Stimulated activated naive CD4-positive, alpha-beta T cell (primary cell): ENCODE data around the gene CCDC196.

ENCODE experiments used
- DNase-seq, 6 experiments: peaks; one replicate each; lab custom pipeline; 2025; lab: John Stamatoyannopoulos, UW

Gene CCDC196, protein sequence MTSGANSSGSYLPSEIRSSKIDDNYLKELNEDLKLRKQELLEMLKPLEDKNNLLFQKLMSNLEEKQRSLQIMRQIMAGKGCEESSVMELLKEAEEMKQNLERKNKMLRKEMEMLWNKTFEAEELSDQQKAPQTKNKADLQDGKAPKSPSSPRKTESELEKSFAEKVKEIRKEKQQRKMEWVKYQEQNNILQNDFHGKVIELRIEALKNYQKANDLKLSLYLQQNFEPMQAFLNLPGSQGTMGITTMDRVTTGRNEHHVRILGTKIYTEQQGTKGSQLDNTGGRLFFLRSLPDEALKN

DNA sequence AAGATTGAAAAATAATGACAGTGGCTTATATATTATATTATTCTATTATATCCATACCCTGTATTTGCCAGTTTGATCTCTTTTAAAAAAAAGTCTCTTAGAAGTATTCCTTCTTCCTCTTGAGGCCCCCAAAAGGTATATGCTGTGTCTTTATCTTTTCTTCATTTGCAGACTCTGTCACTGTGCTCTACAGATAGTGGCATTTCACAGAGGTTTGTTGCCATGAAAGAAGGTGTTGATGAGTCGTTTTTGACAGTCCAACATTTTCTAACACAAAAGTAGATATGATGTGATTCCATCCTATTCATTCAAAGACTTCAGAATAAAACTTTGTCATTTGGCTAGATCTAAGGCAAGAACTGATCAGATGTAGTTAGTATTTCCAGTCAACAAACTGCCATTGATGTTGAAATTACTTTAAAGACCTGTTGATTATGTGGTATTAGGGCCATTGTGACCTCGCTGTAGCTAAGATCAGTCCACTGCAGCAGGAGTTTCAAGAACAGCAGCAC is at the start of gene CCDC196:
Gene CCDC196 (plus strand): TSS at position 462 of the 512 bp plus-strand sequence. CDS start 132 bp downstream, outside the sequence.
- no peak for DNase-seq

DNA sequence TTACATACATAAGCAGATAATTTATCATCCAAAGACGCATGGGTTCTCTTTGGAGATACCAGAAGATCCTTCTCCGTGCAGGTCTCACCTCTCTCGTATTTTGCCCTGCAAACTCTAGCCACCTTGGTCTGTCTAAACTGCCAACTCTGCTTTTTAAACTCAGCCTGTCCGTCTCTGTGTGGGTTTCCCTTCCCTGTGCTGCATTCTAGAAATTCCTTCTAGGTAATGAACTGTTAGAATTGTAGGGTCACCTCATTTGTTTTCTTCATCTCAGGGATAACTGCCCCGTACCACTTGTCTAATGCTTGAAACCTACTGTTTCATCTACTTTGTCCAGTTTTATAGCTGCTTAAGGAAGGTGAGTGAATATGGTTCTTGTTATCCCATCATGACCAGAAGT is 45.4 kb upstream of the CCDC196 start:
- no peak for DNase-seq

DNA sequence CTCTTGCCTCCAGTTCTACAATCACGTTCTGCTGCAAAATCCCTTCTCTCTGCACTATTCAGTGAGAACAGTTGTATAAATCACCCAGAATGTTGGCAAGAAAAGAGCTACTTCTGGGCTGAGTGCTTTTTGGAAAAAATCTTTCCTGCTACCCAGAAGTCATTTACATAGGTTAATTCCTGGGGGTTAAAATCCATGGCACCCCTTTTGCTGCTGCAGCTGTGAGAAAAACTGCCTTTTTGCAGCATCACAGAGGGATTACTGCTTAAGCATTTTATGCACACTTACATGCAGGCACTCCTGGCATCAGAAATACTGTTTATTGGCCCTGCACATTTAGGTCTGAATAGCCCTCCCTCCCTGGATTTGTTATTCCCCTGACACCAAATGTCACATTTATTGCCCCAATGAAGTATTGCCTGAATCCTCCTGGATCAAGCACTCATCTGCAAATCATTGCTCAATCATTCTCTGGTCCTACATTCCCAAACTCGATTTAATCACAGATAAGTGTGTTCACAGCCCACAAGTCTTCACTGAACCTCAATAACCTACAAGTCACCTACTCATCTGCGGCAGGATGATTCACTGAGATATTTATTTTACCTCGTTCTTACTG is 43.1 kb upstream of the CCDC196 start:
- DNase-seq, result no peak

DNA sequence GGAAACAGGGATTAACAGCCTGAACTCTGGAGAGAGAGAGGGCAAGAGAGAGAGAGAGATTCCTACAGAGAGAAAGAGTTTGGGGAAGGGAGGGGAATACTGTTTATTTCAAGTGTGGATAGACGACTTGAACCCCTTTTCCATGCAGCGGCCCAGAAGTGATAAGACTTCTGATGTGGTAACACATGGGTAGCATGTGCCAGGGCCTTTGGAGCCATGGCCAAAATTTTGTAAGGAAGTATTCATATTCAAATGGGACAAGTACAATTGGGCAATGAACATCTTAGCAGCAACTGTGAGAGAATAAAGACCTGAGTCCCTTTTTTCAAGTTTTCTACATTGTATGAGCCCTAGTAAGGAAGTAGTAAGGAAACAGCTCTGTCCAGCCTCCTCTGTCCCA is 42.4 kb upstream of the CCDC196 start:
- no peak for DNase-seq

DNA sequence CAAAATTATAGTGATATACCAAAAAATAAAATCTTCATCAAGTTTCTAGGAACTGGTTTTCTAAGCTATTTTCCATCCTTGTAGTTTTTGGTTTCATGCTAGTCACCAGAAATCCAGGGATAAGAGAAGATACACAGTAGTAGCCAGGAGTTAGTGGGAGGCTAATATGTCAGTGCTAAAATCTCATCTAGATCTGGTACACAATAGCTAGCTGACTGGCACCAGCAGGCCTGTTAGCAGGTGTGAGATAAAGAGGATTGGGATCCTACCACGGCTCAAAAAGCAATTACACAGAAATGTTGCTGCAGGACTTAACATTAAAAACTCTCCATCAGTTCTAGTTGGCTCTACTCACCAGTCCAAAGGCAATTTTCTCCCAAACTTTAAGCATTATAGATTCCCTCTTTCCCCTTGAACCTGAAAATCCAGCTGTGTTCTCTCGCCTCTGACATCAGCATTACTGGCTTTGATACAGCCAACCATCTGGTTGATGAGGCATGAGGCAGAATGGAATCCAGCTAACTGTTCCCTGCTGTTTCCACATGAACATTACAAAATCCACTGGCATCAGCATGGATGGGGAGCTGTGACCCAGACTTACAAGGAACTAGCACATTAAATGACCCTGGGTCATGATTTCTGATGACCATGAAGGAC is 41.8 kb upstream of the CCDC196 start:
- no peak for DNase-seq

DNA sequence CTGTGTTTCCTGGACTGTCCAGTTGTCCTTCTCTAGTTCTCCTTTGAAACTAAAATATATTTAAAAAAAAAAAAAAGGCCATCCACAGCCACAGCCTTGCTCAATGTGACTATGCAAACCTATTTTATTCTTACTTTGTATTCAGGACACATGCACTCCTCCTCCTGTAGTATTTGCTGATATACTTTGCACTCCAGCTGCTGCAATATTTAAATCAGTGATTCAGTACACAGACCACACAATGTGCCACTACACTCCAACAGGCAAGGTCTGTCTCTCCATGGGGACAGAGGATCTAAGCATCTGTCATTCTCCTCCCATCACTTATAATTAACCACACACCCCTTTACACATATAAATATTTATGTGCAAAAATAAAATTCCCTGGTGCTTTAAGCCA is 40.2 kb upstream of the CCDC196 start:
- no peak for DNase-seq

DNA sequence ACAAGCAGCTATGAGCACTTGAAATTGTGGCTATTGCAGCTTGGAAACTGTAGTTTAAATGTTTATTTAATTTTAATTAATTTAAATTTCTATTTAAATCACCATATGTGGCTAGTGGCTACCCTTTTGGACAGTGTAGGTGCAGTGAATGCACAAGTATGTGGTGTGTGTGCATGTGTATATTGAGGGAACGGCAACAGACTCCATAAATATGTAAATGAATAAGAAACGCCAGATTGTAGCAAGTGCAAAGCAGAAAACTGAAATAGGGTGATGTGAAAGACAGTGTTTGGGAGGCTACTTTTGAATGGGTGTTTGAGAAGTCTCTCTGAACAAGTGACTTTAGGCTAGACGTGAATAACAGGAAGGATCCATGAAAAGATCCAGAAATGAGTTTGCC is 32.7 kb upstream of the CCDC196 start:
- no peak for DNase-seq

DNA sequence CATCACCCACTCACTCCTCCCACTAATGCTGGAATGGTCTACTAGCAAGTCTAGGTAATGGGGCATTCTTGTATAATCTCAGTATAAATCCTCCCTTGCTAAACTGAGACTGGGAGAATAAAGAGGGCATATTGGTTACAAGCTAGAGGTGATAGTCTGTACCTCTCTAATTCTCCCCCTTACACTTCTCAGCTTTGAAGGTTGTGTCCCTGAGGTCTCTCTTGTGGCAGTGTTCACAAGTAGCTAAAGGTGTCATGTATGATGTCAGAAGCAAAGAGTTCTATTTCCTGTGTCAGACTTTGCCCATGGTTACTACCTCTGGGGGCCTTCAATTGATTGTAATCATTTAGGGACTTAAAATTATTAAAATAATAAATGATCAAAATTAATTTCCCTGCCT is 26.6 kb upstream of the CCDC196 start:
- DNase-seq, result no peak

DNA sequence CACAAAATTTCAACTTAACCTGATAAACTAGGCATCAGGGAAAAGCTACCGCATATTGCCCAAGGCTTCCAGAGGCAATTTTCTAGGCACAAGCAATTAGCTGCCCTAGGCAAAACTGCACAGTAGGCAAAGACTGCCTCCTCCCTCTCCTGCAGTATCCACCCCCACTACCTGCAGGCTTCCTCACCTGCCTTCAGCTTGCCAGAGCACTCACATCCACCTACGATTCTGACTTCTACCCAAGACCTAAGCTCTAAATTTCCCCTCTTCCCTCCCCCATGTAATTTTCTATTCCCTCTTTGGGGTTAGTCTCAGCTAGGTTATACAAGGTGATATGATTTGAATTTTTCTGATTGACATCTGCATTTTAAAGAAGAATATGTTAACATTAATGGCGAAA is 21.9 kb upstream of the CCDC196 start:
- DNase-seq, result no peak

DNA sequence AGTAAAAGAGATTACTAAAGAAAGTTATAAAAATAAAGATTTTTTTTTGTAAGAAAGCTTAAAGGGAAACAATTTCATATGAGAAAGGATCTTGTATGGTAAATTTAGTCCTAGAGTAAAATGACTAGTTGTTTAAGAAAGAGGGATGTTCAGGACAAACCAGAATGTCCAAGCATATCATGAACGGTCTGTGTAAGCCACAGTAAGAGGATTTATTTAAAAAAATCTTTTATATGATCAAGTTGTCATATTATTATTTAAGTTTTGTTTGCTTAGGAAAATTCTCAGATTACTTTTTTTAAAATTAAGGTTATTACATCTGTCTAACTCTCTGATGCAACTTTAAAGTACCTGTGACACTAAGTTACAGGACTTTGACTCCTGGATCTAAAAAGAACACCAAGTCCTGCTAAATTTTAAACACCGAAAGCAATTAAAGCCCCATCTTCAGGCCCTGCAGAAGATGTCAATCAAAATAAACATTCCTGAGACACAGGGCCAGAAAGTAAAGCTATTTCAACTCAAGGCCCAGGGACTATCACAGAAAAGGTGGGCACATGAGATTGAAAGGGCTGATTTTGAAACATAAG is 17.3 kb upstream of the CCDC196 start:
- no peak for DNase-seq

DNA sequence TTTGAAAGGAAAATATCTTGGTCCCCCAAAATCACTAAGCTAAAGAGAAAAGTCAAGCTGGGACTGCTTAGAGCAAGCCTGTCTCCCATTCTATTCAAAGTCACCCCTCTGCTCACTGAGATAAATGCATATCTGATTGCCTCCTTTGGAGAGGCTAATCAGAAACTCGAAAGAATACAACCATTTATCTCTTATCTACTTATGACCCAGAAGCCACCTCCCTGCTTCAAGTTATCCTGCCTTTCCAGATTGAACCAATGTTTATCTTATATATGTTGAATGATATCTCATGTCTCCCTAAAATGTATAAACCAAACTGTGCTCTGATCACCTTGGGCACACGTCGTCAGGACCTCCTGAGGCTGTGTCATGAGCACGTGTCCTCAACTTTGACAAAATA is 14.6 kb upstream of the CCDC196 start:
- DNase-seq, result no peak

DNA sequence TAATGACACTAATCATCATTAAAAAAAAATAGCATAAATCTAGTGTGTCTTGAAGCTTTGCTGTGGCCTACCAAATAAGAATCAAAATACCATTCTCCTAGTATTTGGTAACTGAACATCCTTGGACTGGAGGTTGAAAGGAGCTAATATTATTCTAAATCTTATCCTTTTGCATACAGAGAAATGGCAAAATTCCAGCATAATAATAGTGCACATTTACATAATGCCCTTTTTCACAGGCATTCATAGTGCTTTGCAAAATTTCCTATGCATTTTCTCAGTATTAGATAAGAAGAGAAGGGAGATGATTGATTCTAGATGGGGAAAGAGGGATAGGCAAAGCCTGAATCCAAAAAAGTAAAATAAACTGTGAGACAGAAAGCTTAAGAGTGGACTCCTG is 13.9 kb upstream of the CCDC196 start:
- no peak for DNase-seq

DNA sequence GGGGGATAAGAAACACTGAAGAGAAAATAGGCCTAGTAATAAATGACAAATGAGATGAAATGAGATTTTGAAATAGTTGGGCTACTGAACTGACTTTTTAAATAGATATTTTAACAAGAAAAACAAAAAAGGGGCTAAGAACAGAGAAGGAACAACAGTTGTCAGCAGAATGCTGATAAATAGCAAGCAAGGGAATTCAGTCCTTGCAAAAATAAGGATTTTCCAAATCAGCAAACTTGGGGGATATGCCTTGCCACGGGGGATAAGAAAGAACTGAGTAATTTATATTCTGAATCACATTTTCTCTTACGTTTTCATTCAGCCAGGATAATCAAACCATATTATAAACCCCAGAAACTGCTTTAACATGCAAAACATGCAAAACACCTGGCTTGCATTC is 12.9 kb upstream of the CCDC196 start:
- no peak for DNase-seq

DNA sequence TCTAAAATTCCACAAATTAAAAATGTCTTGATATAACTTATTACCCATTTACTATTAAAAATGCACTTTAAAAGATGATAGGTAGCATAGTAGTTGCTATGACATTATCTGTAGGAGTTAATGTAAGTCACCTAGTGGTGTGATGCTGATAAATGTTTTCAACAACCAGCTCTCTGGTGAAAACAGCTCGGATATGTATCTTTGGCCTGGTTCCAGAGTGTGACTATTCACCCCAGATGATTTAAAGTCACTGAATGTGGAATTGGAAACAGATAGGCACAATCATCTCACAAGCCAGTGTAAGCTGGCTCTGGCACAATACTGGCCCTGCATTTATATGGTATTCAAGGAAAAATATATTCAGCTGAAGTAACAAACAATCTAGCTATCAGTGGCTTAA is 9.2 kb upstream of the CCDC196 start:
- no peak for DNase-seq

DNA sequence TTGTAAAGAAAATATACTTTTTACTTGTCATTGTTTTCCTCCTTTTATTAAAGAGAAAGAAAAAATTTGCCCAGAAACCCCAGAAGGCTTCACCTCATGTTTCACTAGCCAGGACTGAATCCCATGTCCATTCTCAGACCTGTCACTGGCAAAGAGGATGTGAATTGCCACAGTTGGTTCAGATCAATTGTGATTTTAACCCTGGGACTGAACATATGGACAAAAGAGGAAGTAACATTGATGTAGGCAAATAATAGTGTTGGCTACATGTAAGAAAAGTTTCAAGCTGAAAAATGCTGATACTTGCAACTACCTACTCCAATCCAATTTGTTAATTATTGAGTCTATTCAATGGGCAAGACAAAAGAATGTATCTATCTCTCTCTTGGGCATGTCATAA is 8.6 kb upstream of the CCDC196 start:
- DNase-seq, result no peak

DNA sequence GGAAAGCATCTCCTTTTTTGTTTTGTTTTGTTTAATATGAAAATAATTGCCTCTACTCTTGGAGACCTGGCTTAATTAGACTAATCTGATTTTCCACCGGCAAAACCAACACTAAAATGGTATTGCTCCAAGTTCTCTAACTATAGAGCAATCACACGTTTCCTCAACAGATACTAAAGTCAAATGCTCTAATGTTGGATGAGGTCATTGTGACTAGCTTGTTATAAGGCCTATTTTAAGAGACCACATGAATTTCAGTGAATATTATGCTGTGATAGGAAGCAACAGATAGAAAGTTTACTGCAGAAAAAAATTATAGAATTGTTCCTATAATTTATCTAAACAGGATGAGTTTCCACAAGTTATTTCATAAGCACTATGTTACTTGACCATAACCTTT is 3.3 kb upstream of the CCDC196 start:
- DNase-seq, result no peak

DNA sequence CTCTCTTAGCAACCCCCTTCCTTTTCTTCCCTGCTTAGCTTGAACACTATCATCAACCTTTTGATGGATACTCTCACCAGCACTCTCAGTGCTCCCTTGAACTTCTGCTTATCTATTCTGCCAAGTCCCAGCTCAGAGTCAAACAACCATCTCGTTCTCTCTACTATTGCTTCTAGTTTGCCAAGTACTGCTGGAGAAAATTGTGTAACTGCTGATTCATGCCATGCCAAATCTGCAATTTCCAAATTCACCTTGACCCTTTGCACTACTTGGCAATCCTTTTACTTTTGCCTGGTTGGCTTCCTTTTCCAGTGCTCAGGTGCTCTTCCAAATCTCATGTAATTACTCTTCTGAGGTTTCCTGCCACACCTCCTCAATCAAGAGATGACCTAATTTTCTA is 2.8 kb upstream of the CCDC196 start:
- DNase-seq, result no peak

DNA sequence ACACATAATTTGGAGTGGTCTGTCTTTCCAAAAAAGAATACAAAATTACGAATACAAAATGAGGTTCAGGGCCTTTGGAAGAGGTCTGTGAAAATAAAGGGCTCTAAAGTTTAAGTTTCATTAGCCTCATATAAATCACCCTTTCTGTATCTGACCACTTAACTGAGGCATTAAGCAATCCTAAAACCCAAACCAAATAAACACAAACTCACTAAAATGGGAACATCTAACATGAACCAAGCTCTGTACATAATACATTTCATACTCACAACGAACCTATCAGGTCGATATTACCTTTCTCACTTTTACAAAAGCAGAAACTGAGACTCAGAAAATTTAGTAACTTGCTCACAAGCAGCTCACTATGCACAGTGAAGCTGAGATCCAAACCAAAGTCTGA is 1.1 kb upstream of the CCDC196 start:
- DNase-seq, result no peak

DNA sequence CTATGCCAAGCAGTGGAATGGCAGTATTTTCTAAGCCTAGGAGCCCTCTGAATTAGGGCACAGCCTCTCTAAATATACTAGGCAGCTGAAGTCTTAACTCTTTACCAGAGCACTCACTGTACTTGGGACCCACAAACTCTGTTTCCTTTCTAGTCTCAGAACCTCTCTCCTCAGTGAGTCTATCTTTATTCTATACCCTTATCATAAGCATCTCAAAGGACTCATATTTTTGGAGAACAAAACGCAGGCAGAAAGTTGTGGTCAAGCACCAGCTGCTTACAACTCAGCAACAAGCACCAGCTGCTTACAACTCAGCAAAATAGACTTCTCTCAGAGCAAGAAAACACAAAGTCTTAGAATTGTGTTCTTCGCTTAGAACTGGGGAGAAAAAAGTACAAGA is 993 bp downstream of the CCDC196 start:
- DNase-seq, result no peak

DNA sequence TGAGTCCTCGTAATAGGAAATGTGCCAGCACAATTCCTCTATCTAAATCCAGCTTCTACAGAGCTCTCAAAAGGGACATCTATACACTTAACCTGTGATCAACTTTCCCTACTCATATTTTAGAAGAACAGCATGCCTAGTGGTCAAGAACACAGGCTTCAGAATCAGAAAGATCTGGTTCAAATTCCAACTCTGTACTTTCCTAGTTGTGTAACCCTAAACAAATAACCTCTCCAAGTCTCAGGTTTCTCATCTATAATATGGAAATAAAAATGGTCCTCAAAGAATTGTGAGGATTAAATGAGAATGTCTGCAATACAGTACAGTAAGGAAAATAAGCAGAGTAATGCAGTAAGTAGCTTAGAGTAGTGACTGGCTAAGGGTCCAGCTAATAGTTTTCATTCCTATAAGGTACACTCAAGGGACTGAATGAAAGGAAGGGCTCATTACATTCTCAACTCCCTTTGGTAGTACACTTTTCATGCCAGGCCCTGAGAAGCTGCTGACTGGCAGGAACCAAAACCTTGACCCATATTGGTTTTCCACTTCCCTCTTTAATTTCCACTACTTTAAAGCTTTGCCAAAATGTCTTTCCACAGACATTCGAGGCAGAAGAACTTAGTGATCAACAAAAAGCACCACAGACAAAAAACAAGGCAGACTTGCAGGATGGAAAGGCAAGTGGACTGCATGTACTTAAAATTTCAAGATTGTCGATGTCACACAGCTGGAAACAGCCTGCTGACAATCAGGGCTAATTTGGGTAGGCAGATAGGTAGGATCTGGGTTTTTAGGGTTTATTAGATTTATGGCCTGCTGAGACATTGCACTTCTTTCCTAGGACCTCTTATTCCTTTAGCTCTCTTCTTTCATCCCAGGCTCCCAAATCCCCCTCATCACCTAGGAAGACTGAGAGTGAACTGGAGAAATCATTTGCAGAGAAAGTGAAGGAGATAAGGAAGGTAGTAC is 4.3 kb downstream of the CCDC196 start:
- DNase-seq, result no peak

DNA sequence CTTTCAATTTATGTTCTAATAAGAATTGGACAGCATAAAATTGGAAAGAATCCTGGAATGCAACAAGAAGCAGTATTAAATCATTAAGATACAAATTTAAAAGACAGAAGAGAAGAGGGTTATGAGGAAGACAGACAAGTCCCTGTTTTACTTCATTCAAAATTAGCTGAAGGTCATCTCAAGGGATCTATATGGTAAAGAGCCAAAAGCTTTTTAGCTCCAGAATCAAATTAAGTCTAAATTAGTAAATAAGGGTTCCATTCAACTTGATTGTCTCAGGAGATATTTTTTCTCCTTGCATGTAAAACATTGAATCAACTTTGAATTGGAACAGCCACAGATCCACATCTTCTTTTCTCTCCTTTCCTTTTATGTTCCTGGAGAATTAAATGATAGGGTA is 7.6 kb downstream of the CCDC196 start:
- no peak for DNase-seq
